ENCODE measurements around the gene JAGN1. TPM values are rescaled to one million over a fixed set of nuclear protein-coding genes. Genes with fewer than 3 reads are reported as not detected.

The JAGN1 gene
- total and polyA plus RNA-seq, 2 of the 8 experiments (the other 6 are each of a cell fraction or from before 2014, with no cell fraction given) = 26.9 to 51.6 TPM

DNA sequence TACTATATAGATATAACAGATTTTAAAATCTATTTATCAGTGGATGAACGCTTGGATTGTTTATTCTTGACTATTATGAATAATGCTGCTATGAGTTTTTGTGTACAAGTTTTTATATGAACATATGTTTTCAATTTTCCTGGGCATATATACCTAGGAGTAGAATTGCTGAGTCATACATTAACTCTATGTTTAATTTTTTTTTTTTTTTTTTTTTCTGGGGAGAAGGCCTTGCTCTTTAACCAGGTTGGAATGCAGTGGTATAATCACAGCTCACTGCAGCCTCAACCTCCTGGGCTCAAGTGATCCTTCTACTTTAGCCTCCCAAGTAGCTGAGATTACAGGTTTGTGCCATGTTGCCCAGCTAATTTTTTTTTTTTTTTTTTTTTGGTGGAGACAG, 19.4 kb upstream of the JAGN1 start:
- no peaks in the 10 kb centered on the region for H4K20me1 ChIP-seq (replicated peaks in 1 of 2; ENCODE audit: control insufficient read depth in 1 of 2, insufficient read depth in 2 of 2, low read length in 2 of 2)
- H2BK120ac ChIP-seq (replicated peaks; ENCODE audit: low read depth, low read length) = no peak overlapping the region
- H2BK15ac ChIP-seq (ENCODE audit: low read length) = no peak overlapping the region
- H3K79me2 ChIP-seq (ENCODE audit: control insufficient read depth in 1 of 2, insufficient read depth in 2 of 2, low read length in 2 of 2) = no peaks in the 10 kb centered on the region
- H3K23me2 ChIP-seq (ENCODE audit: low read depth, low read length) = no peaks in the 10 kb centered on the region
- H3K9me3 ChIP-seq (ENCODE audit: insufficient read depth in 2 of 2, low read depth in 1 of 2, low read length in 1 of 2) = no peaks in the 10 kb centered on the region
- H3K4me3 ChIP-seq (ENCODE audit: extremely low read depth in 1 of 4, insufficient read depth in 2 of 4, low read depth in 3 of 4, low read length in 4 of 4) = no peak overlapping the region
- 60% methylated on average over 1 of the region's 1 CpG; no CpG with 5 or more reads in 1 of the 2 experiments for WGBS, 2 experiments (ENCODE audit: extremely low coverage in 1 of 2, insufficient coverage in 1 of 2, insufficient read length in 1 of 2, insufficient replicate concordance in 2 of 2, low coverage in 1 of 2, low lambda C conversion rate in 2 of 2, missing lambda C conversion rate in 1 of 2)
- no peak overlapping the region for H3K18ac ChIP-seq (ENCODE audit: extremely low read depth, low read length)
- no peak overlapping the region for H2AFZ ChIP-seq (ENCODE audit: low read length)
- H2BK5ac ChIP-seq (ENCODE audit: low read depth, low read length) = no peak overlapping the region
- no peak overlapping the region for H4K5ac ChIP-seq (ENCODE audit: insufficient read length, low read depth, low read length)
- no peak overlapping the region for H2BK12ac ChIP-seq (ENCODE audit: low read depth, low read length)
- ChIA-PET CTCF (ENCODE audit: partially characterized antibody) (interaction anchor here (0.6 to 0.7 kb wide), 4 partner anchors 43 to 513 kb away, joined by 3 to 4 read pairs (median 3); no protein-coding TSS in a partner anchor), POLR2A (ENCODE audit: partially characterized antibody) (no interaction called here)
- H3K4ac ChIP-seq (replicated peaks; ENCODE audit: insufficient read length, low read depth, low read length) = no peak overlapping the region
- no peak overlapping the region for H3K4me2 ChIP-seq (ENCODE audit: insufficient read depth in 1 of 2, low read depth in 2 of 2, low read length in 2 of 2)
- no peaks in the 10 kb centered on the region for H3K79me1 ChIP-seq (ENCODE audit: low read depth, low read length)
- DNase-seq (ENCODE audit: low read depth in 1 of 2, low spot score in 2 of 2) = no peak
- no peaks in the 10 kb centered on the region for H3K36me3 ChIP-seq (ENCODE audit: control insufficient read depth in 2 of 4, insufficient read depth in 4 of 4, low read length in 3 of 4)
- H3K23ac ChIP-seq (ENCODE audit: insufficient read length) = no peak overlapping the region
- H3K9ac ChIP-seq (replicated peaks in 1 of 4; ENCODE audit: extremely low read depth in 1 of 4, low read depth in 3 of 4, low read length in 3 of 4) = no peak overlapping the region
- no peak overlapping the region for H2AK5ac ChIP-seq (ENCODE audit: low read depth, low read length)
- H3K27ac ChIP-seq (ENCODE audit: low read depth, low read length) = no peak overlapping the region
- H3K14ac ChIP-seq (ENCODE audit: insufficient read length) = no peak overlapping the region
- no peaks in the 10 kb centered on the region for H3K27me3 ChIP-seq (replicated peaks in 1 of 4; ENCODE audit: control insufficient read depth in 3 of 4, extremely low read depth in 1 of 4, insufficient read depth in 3 of 4, low read length in 3 of 4)
- no peak overlapping the region for H4K8ac ChIP-seq (ENCODE audit: extremely low read depth, insufficient read depth, low read length)
- H2BK20ac ChIP-seq (ENCODE audit: low read length) = no peak overlapping the region
- H4K91ac ChIP-seq (replicated peaks; ENCODE audit: insufficient read length, low read length) = no peak overlapping the region
- no peak overlapping the region for H3K56ac ChIP-seq (replicated peaks; ENCODE audit: insufficient read length, low read depth, low read length)
- no peak for TF ChIP-seq SIRT6 (IDR thresholded peaks at IDR 0.05; ENCODE audit: low read length)
- peak; percentile 66 for TF ChIP-seq BACH1 (IDR thresholded peaks at IDR 0.05; ENCODE audit: low read length)
- TF ChIP-seq CHD1 (IDR thresholded peaks at IDR 0.05; ENCODE audit: low read depth, low read length) = no peak
- TF ChIP-seq MAFK (IDR thresholded peaks at IDR 0.05; ENCODE audit: low read depth, low read length) = peak; percentile 58; the same call in 1 of the 2 replicates
- no peak for FAIRE-seq
- no peaks in the 10 kb centered on the region for H3K4me1 ChIP-seq (replicated peaks in 1 of 4; ENCODE audit: control insufficient read depth in 3 of 4, insufficient read depth in 4 of 4, low read length in 3 of 4)
